Measurements from ENCODE around the gene CLASRP.
"Not testable (repeated sequence)": the region's sequence is repeated elsewhere in the genome, so short reads cannot be mapped to it uniquely, and the experiment has no call there.

The CLASRP gene

DNA sequence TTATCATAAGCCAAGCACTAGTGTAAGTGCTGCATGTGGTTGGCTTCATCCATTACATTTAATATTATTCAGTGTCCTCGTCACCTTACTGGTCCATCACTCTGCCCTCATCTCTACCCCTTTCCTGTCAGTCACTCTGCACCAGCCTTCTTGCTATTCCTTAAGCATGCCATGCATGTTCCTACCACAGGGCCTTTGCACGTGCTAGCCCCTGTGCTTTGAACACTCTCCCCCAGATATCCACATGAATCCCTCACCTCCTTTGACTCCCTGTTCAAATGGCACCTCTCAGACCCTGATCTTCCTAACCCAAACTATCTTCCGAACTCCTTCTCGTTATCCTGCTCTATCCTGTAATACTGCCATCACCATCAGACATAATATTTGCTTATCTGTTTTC, 40.8 kb upstream of the CLASRP start:
- TF ChIP-seq, protein P1, sequence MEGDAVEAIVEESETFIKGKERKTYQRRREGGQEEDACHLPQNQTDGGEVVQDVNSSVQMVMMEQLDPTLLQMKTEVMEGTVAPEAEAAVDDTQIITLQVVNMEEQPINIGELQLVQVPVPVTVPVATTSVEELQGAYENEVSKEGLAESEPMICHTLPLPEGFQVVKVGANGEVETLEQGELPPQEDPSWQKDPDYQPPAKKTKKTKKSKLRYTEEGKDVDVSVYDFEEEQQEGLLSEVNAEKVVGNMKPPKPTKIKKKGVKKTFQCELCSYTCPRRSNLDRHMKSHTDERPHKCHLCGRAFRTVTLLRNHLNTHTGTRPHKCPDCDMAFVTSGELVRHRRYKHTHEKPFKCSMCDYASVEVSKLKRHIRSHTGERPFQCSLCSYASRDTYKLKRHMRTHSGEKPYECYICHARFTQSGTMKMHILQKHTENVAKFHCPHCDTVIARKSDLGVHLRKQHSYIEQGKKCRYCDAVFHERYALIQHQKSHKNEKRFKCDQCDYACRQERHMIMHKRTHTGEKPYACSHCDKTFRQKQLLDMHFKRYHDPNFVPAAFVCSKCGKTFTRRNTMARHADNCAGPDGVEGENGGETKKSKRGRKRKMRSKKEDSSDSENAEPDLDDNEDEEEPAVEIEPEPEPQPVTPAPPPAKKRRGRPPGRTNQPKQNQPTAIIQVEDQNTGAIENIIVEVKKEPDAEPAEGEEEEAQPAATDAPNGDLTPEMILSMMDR (conservative IDR thresholded peaks at IDR 0.05; ENCODE audit: low read depth, low read length) = no peak
- no peak for DNase-seq (ENCODE audit: low read depth)
- H3K4me3 ChIP-seq (ENCODE audit: low read depth, low read length) = no peak overlapping the region

DNA sequence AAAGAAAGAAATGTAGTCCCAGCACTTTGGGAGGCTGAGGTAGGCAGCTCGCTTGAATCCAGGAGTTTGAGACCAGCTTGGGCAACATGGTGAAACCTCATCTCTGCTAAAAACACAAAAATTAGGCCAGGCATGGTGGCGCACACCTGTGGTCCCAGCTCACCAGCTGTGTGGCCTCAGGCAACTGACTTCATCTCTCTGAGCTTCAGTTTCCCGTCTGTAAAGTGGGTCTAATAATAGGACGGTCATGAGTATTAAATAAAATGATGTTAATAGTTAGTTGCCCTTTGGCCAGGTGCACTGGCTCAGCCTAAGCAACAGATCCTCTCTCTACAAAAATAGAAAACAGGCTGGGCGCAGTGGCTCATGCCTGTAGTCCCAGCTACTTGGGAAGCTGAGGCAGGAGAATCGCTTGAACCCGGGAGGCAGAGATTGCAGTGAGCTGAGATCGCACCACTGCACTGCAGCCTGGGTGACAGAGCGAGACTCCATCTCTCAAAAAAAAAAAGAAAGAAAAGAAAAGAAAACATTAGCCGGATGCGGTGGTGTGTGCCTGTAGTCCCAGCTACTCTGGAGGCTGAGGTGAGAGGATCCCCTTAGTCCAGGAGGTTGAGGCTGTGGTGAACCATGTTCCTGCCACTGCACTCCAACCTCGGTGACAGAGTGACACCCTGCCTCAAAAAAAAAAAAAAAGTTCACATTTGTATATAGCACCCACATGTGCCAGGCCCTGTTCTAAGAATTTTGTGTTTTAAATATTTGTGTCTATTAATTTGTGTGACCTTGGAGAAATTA, 39.5 kb upstream of the CLASRP start:
- H3K4me3 ChIP-seq (ENCODE audit: low read depth, low read length); DNase-seq (ENCODE audit: low read depth): not testable (repeated sequence)

DNA sequence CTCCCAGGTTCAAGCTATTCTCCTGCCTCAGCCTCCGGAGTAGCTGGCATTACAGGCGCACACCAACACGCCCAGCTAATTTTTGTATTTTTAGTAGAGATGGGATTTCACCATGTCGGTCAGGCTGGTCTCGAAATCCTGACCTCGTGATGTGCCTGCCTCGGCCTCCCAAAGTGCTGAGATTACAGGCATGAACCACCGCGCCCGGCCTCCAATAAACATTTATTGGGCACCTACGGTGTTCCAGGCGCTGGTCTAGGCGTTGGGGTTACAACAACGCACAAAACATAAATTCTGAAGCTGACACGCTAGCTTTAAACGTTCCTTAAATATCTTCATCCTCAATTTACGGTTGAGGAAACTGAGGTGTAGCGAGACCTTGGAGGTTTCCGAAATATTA, 38.2 kb upstream of the CLASRP start:
- not testable (repeated sequence) for DNase-seq (ENCODE audit: low read depth)
- peak overlapping the region; percentile 12 for H3K4me3 ChIP-seq (ENCODE audit: low read depth, low read length)

DNA sequence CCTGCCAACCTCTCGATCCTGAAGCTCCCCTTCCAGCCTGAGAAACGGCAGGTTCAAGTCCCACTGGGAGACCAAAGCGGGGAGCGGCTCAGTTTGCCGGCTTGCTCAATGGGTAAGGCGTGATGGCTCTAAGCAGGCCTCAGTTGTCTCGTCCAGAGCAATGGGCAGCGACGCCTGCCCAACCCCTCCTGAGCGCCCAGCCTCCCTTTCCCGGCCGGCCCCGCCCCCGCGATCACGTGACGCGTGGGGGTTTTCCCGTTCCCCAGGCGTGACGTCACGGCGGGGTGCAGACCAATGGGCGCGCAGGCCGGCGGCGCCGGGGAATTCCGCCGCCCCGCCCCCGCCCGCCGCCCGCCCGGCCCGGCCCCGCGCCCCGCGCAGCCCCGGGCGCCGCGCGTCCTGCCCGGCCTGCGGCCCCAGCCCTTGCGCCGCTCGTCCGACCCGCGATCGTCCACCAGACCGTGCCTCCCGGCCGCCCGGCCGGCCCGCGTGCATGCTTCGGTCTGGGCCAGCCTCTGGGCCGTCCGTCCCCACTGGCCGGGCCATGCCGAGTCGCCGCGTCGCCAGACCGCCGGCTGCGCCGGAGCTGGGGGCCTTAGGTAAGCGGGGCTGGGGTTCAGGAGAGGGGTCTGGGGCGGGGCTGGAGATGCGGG, 37.6 kb upstream of the CLASRP start, which contains the start of gene RELB:
Gene RELB (plus strand): TSS at position 378 of the 653 bp plus-strand sequence. CDS start 116 bp downstream, at position 494.
- H3K4me3 ChIP-seq (ENCODE audit: low read depth, low read length) = peak within 1 kb of the TSS; percentile 80
- TF ChIP-seq, protein P1 (conservative IDR thresholded peaks at IDR 0.05; ENCODE audit: low read depth, low read length) = no peak
- peak; percentile 93 for DNase-seq (ENCODE audit: low read depth)

DNA sequence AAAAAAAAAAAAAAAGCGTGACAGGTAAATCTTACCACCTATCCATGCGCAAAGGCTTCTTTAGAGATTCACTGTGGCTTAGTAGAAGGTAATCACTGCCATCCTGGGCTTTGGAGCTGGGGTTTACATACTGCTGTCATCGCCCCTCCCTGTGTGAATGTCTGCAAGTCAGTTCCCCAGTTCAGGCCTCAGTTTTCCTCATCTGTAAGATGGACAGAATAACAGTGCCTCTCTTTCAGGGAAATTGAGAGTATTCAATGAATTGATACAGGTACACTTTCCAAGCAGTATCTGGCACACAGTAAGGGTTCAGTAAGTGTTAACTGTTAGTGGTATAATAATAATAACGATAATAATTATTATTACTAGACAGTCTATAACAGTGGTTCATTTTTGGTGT, 35.4 kb upstream of the CLASRP start:
- TF ChIP-seq, protein P1 (conservative IDR thresholded peaks at IDR 0.05; ENCODE audit: low read depth, low read length) = no peak
- H3K4me3 ChIP-seq (ENCODE audit: low read depth, low read length) = no peak overlapping the region
- no peak for DNase-seq (ENCODE audit: low read depth)

DNA sequence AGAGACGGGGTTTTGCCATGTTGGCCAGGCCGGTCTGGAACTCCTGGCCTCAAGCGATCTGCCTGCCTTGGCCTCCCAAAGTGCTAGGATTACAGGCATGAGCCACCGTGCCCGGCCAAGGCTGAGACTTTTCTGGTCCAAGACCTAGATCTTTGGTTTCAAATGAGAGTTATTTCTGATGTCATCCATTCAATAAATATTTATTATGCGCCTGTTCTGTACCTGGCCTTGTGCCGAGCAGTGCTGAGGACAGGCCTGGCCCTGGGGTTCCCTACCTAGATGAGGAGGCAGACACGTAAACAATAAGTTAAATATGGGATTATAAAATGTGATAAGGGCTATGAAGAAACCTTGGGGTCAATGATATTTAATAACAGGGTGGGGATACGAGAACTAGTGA, 33.1 kb upstream of the CLASRP start:
- TF ChIP-seq, protein P1 (conservative IDR thresholded peaks at IDR 0.05; ENCODE audit: low read depth, low read length) = no peak
- DNase-seq (ENCODE audit: low read depth) = no peak
- no peak overlapping the region for H3K4me3 ChIP-seq (ENCODE audit: low read depth, low read length)

DNA sequence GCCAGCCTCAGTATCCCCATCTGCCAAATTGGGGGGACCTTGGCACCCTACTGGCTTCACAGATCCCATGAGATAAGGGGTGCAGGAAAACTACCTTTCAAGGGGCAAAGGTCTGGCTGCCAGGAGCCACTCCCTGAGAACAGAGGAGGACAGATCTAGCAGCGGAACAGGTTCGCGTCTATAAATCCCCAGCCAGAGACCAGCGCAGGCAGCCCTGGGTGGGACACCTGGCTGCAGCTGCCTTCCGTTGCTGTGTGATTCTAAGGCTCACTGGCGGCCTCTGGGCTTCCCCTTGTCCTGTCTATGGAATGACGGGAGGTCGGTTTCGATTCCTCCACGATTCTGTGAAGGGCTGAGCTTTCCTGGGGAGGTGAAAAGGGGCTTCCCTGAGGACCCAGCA, 30.3 kb upstream of the CLASRP start:
- DNase-seq (ENCODE audit: low read depth) = no peak
- TF ChIP-seq, protein P1 (conservative IDR thresholded peaks at IDR 0.05; ENCODE audit: low read depth, low read length) = no peak

More for the DNA sequence above, 30.3 kb upstream of the CLASRP start:
- no peak overlapping the region for H3K4me3 ChIP-seq (ENCODE audit: low read depth, low read length)

Data from choroid plexus epithelial cell (primary cell).